GM19328 (cell line): ENCODE results near the gene WIF1.
A peak's percentile ranks its signal among the peaks of the same experiment; 100 is the strongest.

Source experiments
- ATAC-seq: cut with Tn5 transposase; IDR thresholded peaks from one replicate; pipeline ENCODE4 v1.9.1; 2021; ENCODE audit warnings: mild to moderate bottlenecking, moderate library complexity; ENCODE audit not compliant: unreplicated experiment

WIF1 gene, protein sequence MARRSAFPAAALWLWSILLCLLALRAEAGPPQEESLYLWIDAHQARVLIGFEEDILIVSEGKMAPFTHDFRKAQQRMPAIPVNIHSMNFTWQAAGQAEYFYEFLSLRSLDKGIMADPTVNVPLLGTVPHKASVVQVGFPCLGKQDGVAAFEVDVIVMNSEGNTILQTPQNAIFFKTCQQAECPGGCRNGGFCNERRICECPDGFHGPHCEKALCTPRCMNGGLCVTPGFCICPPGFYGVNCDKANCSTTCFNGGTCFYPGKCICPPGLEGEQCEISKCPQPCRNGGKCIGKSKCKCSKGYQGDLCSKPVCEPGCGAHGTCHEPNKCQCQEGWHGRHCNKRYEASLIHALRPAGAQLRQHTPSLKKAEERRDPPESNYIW

DNA sequence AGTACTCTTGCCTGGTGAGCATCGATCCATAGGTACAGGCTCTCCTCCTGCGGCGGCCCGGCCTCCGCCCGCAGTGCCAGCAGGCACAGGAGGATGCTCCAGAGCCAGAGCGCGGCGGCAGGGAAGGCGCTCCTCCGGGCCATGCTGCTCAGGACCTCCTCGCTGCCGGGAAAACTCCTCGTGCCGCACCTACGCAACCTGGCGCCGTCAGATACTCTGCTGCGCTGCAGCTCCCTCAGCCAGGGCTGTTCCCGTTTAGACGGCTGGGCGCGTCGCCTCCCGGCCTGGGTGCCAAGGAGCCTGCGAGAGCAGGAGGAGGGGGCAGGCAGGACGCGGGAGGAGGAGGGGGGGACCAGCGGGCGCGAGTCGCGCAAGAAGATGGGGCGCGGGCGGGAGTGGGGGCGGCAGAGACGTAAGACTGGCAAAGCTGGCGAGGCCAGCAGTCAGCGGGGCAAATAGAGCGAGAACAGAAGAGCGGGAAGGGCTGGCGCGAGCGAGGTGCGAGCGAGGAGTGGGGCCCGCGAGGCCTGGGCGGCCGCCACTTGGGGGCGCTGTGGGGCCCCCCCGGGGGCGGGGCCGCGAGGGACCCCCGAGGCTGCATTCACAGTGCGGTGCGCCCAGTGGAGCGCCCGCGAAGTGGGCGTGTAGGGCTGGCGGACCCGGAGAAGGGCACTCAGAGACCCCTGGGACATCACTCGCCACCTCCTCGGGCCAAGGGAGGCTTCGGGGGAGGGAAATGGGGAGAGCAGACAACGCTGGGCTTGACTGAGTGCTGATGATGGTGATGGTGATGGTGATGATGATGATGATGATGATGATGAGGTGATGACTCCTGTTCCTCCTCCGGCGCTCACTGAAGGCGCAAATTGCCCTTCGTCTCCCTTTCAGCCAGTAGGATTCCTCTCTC is at the start of gene WIF1:
TSS of gene WIF1 (minus strand) at position 257 of the 907 bp plus-strand sequence. CDS start at position 143, 114 bp downstream.
- no peak for ATAC-seq

DNA sequence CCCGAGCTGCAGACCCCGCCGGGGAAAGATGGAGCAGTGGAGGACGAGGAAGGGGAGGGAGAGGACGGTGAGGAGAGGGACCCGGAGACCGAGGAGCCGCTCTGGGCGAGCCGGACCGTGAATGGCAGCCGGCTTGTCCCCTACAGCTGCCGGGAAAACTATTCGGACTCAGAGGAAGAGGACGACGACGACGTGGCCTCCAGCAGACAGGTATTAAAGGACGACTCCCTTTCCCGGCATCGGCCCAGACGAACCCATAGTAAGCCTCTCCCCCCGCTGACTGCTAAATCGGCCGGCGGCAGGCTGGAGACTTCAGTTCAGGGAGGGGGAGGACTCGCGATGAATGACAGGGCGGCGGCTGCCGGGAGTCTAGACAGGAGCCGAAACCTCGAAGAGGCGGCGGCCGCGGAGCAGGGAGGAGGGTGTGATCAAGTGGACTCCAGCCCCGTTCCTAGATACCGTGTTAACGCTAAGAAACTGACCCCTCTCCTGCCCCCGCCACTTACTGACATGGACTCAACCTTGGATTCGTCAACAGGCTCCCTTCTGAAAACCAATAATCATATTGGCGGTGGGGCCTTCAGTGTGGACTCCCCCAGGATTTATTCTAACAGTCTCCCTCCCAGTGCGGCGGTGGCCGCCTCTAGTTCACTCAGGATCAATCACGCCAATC is 49.2 kb upstream of the WIF1 start:
- peak; percentile 35 for ATAC-seq

DNA sequence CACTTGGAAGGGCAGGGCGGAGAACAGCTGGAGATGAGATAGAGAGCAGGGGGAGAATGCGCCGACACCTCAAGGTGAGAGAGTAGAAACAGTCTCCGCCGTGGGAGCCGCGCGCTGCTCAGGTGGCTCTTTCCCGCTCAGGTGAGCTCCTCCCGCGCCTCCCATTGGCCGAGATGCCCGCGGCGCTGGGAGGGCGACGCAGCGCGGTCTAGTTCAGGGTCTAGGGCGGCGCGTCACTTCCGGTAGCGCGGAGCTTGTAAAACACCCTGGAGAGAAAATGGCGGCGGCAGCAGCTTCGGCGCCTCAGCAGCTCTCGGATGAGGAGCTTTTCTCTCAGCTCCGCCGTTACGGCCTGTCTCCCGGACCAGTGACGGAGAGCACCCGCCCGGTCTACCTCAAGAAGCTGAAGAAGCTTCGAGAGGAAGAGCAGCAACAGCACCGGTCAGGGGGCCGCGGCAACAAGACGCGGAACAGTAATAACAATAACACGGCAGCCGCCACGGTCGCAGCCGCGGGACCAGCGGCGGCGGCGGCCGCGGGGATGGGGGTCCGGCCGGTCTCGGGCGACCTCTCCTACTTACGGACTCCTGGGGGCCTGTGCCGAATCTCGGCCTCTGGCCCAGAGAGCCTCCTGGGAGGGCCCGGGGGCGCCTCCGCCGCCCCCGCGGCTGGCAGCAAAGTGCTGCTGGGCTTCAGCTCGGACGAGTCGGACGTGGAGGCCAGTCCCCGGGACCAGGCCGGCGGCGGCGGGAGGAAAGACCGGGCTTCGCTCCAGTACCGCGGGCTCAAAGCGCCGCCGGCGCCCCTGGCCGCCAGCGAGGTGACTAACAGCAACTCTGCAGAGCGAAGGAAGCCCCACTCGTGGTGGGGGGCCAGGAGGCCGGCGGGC is 48.5 kb upstream of the WIF1 start, which contains the start of gene LEMD3:
TSS of gene LEMD3 (plus strand) at position 264 of the 889 bp plus-strand sequence. CDS start at position 278, 14 bp downstream.
- peak; percentile 95 for ATAC-seq

DNA sequence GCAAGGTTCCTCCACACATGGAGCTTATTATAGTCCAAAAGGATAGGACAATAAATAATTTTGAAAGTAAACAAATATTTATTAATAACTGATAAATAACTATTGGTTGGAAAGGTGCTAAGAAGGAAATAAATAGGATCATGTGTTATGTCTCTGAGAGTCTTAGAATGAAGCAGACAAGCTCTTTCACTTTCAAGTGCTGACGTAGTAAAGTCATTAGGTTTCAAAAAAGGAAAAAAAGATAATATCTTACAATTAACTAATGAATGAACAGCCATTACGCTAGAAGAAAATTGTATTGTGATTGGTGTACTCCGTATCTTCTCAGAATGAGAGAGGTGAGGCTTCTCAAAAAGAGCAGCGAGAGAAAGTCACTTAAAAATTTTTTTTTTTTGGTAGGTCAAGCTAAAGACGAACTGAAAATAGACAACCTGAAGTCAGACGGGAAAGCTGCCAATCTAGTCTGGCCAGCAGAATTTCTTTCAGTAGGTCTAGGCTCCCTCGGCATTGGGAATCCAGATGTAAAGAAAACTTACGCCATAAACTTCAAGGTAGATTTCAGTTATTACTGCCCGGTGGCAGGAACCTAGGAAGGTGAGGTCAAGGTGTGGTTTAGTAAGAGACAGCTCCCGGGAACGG is 47.7 kb upstream of the WIF1 start:
- ATAC-seq, result no peak

DNA sequence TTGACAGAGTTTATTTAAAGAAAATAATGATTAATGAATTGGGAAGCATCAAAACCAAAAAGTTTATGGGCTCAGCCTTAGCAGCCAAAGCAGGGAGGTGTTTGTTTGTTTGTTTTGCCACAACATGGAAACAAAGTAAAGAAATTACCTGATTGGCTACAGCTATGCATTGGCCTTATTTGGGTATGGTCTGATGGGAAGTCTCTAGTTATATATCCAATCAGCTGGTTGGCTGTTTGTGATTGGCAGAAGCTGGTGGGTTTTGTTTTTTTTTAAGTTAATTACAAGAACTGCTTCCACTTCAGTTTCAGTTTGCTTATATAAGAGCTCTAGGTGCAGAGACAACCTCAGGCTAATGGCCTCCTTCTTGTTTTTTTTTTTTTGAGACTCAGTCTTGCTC is 43.7 kb upstream of the WIF1 start:
- ATAC-seq, result no peak

DNA sequence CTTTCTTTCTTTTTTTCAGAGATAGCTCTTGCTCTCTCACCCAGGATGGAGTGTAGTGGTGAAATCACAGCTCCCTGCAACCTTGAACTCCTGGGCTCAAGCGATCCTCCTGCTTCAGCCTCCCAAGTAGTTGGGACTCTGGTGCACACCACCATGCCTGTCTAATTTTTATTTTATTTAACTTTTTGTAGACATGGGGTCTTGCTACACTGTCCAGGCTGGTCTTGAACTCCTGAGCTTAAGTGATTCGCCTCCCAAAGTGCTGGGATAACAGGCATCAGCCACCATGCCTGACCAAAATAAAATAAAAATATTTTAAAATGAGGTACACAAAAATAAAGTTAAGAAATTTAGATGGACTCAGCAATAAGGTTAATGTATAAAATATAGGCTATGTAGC is 43.1 kb upstream of the WIF1 start:
- ATAC-seq, result no peak

DNA sequence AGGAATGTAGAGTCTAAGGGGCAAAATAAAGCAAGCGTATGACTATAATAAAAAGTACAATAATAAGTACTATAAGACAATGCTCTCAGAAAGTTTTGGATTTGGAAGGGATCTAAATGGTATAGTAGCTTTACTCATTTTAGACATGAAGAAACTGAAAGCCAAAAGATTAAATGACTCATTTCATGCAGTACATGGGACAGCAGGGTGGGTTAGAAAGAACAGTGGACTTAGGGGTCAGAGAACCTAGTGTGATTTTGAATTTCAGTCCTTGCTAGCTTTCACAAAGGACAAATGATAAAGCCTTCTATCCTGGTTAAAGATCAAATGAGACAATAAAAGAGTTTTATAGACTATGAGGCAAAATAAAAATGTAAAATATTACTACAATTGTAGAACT is 41.5 kb upstream of the WIF1 start:
- ATAC-seq, result no peak

DNA sequence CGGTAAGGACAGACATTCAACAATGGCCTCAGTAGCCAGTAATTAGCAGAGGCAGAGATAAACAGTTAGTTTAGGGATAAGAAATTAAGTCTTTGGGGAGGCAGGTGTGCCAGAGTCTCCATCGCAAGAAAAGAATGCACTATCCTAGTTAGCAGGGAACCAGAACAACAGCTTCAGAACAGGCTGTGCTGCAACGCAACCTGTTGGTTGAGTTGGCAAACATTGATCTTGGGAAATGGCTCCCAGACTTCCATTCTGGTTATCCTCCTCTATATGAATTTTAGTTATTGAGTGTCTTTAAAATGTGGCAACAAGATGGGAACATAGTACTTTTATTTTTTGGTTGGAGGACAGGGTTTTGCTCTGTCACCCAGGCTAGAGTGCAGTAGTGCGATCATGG is 36.0 kb upstream of the WIF1 start:
- no peak for ATAC-seq

DNA sequence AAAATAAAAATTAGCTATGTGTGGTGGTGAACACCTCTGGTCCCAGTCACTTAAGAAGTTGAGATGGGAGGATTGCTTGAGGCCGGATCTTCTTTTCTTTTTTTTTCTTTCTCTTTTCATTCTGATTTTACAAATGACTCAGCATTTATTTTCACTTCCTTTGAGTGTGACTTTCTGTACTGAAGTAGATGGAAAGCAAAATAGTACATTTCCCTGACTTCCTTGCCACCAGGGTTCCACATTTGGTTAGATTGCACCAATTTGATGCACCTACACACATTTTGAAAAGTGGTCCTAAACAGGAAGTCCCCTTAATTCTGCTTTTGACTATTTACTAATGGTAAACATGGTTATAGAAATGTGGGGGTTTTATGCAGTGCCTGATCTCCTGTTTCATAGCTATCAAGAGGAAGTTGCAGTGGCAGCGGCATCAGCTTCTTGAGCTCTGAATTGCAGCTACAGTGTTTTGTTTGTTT is 35.3 kb upstream of the WIF1 start:
- peak; percentile 91 for ATAC-seq

DNA sequence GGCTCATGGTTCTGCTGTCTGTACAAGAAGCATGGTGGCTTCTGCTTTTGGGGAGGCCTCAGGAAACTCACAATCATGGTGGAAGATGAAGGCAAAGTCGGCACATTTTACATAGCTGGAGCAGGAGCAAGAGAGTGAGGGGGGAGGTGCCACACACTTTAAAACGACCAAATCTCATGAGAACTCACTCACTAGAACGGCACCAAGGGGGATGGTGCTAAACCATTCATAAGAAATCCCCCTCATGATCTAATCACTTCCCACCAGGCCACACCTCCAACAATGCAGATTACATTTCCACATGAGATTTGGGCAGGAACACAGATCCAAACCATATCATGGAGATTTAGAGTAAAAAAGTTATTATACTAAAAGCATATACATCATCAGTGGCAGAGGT is 34.7 kb upstream of the WIF1 start:
- ATAC-seq, result no peak

DNA sequence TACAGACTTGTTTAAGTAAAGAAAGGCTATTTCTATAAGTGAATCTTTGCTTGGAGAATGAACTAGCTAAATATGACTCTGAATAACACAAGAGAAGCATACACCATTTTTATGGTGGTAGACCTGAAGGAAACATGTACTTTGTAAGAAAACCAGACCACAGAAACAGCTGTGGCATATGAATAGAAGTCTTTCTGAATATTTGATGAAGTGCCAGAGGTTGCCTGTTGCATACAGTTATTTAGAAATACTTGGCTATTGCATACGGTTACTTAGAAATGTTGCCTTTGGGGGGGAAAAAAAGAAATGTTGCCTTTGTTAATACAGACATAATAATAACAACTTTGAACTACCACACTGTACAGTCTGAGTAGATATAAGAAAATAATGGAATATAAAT is 31.5 kb upstream of the WIF1 start:
- no peak for ATAC-seq

DNA sequence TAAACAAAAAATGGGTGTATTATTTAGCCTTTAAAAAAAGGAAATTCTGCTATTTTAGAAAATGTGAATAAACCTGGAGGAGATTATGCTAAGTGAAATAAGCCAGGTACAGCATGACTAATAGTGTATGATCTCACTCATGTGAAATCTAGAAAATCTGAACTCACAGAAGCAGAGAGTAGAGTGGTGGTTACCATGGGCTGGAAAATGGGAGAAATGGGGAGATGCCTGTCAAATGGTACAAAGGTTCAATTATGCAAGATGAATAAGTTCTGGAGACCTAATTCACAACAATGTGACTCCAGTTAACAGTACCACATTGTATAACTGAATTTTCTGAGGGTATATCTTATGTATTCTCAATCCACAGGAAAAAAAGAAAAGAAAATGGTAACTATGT is 30.9 kb upstream of the WIF1 start:
- no peak for ATAC-seq

DNA sequence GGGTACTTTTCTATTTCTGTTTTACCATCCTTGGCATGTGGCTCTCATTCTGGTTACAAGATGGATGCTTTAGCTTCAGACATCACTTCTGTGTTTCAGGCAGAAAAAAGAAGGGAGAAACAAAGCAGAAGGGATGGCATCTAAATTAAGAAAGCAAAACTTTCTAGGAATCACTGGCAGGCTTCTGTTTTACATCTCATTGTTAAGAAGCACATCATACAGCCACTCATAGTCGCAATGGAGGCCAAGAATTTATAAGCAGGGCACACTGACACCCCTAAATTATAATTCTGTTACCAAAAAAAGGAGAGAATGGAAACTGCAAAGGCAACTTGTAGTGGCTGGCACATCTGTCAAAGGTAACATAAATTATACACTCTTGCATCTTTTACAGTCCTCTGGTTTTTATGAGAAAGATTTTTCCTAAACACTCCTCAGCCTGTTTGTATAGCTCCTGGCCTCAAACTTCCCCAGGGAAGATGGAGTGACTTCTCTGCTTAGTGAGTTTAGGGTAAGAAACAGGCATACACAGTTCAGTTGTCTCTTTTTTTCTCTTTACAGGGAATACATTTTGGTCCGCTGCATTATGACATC is 26.3 kb upstream of the WIF1 start:
- ATAC-seq, result no peak

DNA sequence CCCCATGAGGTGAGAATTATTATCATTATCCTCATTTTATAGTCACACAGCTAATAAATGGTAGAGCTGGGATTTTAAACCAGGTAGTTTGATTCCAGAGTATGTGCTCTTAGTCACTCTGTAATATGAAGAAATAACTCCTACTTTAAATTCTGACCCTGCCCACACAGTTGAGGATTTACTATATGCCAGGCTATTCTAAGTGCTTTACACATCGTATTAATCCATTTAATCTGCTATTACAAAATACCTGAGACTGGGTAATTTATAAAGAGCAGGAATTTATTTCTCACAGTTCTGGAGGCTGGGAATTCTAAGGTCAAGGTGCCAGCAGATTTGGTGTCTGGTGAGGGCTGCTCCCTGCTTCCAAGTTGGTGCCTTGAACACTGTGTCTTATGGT is 19.6 kb upstream of the WIF1 start:
- ATAC-seq, result no peak

DNA sequence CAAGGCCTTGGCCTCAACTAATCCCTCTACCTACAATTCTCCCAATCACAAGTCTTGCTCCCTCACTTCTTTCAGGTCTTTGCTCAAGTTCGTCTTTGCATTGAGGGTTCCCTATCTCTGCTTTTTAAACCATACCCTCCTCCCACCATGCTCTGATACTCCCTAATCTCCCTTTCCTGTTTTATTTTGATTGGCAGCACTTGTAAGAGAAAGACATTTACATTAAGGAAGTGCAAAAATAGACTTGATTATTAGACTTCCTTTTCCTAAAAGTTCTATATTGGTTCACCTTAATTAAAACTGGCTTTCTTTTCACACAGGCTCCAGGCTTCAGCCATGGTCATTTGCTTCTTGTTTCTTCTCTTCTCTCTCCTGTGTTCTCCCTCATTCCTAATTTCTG is 18.3 kb upstream of the WIF1 start:
- no peak for ATAC-seq

DNA sequence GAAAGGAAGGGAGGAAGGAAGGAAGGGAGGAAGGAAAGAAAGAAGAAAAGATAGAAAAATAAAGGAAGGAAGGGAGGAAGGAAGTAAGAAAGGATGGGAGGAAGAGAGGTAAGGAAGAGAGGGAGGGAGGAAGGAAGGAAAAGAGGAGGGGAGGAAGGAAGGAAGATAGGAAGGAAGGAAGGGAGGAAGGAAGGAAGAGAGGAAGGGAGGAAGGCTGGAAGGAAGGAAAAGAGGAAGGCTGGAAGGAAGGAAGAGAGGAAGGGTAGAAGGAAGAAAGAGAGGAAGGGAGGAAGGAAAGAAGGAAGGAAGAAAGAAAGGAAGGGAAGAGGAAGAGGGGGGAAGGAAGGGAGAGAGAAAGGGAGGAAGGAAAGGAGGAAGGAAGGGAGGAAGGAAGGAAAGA is 12.8 kb upstream of the WIF1 start:
- ATAC-seq, result no peak

DNA sequence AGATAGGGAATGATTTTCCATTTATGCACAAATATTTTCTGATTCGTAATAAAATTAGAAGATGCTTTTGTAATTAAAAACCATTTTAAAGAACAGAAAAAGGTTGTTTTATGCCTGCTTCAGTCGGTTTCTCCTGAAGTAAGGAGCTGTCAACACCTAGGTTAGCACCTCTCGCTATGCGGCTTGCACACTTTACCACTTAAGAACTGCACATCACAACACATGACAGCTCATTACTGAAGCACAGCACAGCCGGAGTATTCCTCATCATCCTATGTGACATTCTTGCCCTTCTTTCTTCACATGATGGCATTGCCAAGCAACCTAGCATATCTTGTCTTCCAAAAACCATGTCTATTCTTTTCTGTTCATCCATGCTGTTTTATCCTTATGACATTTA is 5.4 kb upstream of the WIF1 start:
- no peak for ATAC-seq

DNA sequence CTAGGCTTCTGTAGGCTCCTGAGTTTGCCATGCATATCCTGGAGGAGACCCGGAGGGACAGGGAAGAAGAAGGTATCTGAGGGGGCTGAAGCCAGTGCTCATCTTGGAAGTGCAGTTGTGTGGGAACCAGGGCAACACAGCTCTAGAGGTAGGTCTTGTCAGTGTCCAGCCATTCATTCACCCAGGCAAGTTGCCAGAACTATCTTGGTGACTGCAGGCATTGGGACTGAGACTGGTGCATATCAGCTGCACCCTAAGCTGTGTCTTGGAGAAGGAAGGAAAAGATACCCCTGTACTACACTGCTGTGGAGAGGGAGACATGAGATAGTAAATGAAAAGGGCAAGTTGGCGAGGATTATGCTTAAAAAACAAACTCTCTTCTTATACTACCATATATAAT is 4.9 kb upstream of the WIF1 start:
- no peak for ATAC-seq

DNA sequence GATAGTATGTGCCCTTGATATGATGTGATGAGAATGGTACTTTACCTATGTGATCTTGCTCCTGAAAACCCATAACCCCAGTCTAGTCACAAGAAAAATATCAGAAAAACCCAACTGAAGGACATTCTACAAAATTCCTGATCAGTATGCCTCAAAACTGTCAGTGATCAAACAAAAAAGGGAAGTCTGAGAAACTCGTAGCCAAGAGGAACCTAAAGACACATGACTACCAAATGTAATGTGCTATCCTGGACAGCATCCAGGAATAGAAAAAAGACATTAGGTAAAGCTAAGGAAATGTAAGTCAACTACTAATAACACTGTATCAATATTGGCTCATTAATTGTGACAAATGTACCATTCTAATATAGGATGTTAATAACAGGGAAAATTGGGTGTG is 4.1 kb upstream of the WIF1 start:
- ATAC-seq, result no peak
